CD4-positive, alpha-beta T cell treated with Interleukin-1 beta for 1 hour (primary cell): Measurements from ENCODE around the gene CELF4.
"Not testable (repeated sequence)": the region's sequence is repeated elsewhere in the genome, so short reads cannot be mapped to it uniquely, and the experiment has no call there.

Experiments used
- DNase-seq, 2 donors: peaks; one replicate each; pipeline ENCODE4 v3.0.0-alpha.2; 2020 to 2022

The CELF4 gene

GRCh38 chr18:37385846-37386778 lies 179.5 kb downstream of the CELF4 start:
- peak in 1 of 2 donors; percentile 38 for DNase-seq

GRCh38 chr18:37383846-37384595 lies 181.6 kb downstream of the CELF4 start:
- no peak for DNase-seq

GRCh38 chr18:37383036-37383785 lies 182.4 kb downstream of the CELF4 start:
- DNase-seq = no peak

GRCh38 chr18:37381554-37381953 lies 184.0 kb downstream of the CELF4 start:
- no peak for DNase-seq

- DNase-seq = no peak
Observed at GRCh38 chr18:37380546-37381110, 185.0 kb downstream of the CELF4 start.

GRCh38 chr18:37378336-37379010 lies 187.1 kb downstream of the CELF4 start:
- DNase-seq = no peak

- DNase-seq = no peak
Observed at GRCh38 chr18:37375181-37375580, 190.4 kb downstream of the CELF4 start.

- no peak for DNase-seq
Observed at GRCh38 chr18:37368110-37368954, 197.3 kb downstream of the CELF4 start.

- no peak for DNase-seq
Observed at GRCh38 chr18:37364237-37364636, 201.4 kb downstream of the CELF4 start.

GRCh38 chr18:37362158-37362890 lies 203.3 kb downstream of the CELF4 start:
- DNase-seq = no peak

- no peak for DNase-seq
Observed at GRCh38 chr18:37361335-37362157, 204.1 kb downstream of the CELF4 start.

GRCh38 chr18:37358061-37358460 lies 207.5 kb downstream of the CELF4 start:
- not testable (repeated sequence) for DNase-seq

- no peak for DNase-seq
Observed at GRCh38 chr18:37355772-37356171, 209.8 kb downstream of the CELF4 start.

GRCh38 chr18:37351110-37351509 lies 214.5 kb downstream of the CELF4 start:
- DNase-seq = no peak

- no peak for DNase-seq
Observed at GRCh38 chr18:37348729-37349128, 216.9 kb downstream of the CELF4 start.

GRCh38 chr18:37346048-37346447 lies 219.6 kb downstream of the CELF4 start:
- DNase-seq = no peak

GRCh38 chr18:37343542-37343851 lies 222.1 kb downstream of the CELF4 start:
- no peak for DNase-seq

GRCh38 chr18:37341473-37342086 lies 224.0 kb downstream of the CELF4 start:
- DNase-seq = no peak

GRCh38 chr18:37341016-37341415 lies 224.6 kb downstream of the CELF4 start:
- DNase-seq = no peak
